Measurements from ENCODE around the gene ATG13.

DNA sequence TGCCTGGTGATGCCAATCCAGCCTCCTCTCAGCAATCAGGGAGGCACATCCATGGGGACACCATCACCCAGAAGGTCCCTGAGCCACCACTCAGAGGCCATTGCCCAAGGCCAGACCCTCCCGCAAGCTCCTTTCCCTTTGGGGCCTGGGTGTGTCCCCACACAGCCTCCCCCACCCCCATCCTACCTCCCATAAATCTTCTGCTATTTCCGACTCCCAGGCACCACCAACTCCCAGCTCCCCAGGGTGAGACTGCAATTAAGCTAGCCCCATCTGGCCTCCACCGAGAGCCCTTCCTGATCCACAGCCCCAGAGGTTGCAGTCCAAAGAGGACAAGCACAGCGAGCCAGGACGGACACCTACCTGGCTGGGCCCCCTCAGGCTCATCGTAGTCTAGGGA, 76.7 kb downstream of the ATG13 start:
- TF ChIP-seq, protein P1, sequence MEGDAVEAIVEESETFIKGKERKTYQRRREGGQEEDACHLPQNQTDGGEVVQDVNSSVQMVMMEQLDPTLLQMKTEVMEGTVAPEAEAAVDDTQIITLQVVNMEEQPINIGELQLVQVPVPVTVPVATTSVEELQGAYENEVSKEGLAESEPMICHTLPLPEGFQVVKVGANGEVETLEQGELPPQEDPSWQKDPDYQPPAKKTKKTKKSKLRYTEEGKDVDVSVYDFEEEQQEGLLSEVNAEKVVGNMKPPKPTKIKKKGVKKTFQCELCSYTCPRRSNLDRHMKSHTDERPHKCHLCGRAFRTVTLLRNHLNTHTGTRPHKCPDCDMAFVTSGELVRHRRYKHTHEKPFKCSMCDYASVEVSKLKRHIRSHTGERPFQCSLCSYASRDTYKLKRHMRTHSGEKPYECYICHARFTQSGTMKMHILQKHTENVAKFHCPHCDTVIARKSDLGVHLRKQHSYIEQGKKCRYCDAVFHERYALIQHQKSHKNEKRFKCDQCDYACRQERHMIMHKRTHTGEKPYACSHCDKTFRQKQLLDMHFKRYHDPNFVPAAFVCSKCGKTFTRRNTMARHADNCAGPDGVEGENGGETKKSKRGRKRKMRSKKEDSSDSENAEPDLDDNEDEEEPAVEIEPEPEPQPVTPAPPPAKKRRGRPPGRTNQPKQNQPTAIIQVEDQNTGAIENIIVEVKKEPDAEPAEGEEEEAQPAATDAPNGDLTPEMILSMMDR (conservative IDR thresholded peaks at IDR 0.05; ENCODE audit: low read length), result no peak
- no peak for TF ChIP-seq EZH2phosphoT487 (IDR thresholded peaks at IDR 0.05; ENCODE audit: borderline replicate concordance, low read depth, low read length)
